HG03103 (cell line): ENCODE data around the gene OGA.

Experiments used
- ATAC-seq: cut with Tn5 transposase; IDR thresholded peaks from one replicate; pipeline ENCODE4 v1.9.1; 2021; ENCODE audit warnings: low read depth; ENCODE audit not compliant: unreplicated experiment

OGA gene

DNA sequence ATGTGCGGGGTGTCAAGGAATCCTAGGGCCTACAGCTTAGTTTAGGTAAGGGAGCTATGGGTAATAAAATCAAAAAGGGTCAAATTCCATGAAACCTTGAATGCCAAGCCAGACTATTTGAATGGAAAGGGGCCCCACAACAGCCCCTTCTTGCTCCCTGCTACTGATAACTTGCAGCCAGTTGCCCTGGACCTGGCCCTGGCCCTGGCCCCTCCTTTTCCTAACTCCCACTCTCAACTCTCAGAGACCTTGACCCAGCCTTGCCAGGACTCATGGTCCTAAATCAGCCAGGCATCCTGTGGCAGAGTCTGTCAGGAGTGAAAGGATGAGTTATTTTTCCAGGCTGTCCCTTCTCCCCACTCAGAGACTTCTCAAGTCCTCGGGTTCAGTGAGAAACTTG lies 19.5 kb upstream of the OGA start:
- ATAC-seq = no peak

DNA sequence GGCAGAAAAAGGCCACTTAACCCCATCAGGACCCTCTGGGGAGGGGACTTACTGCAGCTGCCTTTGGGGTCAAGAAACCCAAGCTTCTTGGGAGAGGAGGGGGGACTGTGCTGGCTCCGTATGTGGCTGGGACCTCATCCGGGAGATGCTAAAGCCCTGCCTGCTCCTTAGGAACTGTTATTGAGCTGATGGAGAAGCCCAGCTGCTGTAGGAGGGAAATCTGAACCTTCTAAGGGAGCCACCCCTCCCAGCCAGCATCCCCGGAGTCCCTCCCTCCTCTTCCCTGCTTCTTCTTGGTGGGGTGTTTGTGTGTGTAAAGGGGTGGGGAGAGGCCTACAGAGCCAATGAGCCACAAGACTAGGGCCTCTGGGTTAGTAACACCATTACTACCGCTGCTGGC lies 17.1 kb upstream of the OGA start:
- ATAC-seq = no peak

DNA sequence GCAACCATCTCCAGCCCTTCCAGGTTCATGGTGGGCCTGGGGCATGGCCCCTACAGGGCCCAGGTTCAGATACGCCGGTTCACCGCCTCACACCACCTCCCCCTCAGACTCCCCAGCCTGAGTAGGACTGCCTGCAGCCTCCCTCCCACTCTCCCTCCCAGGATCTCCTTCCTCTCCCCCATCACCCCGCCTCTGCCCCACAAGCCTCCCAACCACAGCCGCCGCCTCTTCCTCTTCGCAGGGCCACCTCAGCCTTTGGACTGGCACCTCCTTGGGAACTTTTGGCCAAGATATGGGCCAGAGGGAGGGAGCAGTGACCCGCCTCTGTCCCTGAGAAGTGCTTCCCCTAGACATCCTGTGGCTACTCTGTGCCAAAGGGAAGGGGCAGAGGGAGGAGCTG lies 16.1 kb upstream of the OGA start:
- no peak for ATAC-seq

DNA sequence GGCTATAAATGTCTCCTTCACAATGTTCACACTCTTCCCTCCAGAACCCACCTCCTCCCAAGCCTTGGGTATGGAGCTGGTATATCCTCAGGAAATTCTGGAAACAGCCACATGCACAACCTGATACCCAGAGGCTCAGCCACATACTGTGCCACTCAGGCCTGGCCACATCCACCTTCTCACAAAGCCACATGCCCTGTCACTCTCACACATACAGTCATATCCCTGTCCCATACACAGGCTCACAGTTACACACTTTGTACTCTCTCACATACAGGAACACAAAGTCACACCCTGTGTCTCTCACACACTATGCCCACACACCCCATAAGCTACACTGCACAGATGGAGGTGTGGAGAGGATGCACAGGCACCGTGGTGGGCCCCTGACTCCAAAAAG lies 15.2 kb upstream of the OGA start:
- no peak for ATAC-seq

DNA sequence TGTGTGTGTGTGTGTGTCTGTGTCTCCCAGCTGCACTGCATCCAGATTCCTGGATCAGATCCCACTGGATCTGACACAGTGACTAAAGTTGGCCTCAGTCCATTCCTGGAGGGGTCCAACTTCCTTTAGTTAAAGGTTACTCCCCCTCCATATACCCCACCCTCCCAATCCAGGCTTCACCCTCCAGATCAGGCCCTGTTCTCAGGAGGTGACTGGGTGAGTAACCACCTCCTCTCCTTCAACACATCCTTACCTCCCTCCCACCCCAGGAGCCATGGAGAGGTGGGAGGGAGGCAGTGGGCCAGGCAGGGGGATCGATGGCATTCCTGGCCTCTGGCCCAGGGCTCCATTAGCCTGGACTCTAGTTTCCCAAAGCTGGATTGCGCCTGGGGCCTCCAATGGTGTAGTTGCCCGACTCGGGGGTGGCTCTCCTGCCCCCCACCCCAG lies 14.1 kb upstream of the OGA start:
- ATAC-seq = no peak

DNA sequence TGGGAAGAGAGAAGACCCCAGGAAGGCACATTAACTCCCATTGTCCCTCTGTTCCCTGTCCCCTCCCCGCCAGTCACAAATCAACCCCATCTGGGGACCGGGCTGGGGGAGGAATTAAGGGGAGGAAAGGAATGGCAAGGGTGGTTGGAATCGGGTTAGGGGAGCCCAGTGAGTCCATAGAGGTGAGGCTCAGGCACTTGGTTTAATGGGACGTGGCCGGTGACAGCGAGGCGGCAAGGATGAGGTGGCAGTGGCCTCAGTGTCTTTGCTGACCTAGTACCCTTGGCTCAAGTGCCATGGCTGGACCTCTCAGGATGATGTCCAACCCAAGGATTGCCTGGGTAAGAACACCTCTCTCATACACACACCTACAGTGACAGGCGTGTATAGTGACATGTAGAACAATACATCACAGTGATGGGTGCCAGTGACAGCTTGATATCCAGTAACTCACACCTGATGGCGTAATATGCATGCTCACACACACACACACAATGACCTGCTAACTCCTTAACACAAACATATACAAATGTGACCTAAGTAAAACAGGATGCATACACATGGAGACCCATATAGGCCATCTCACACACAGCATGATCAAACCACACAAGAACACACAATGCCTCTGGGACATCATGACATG lies 13.0 kb upstream of the OGA start:
- ATAC-seq = no peak

DNA sequence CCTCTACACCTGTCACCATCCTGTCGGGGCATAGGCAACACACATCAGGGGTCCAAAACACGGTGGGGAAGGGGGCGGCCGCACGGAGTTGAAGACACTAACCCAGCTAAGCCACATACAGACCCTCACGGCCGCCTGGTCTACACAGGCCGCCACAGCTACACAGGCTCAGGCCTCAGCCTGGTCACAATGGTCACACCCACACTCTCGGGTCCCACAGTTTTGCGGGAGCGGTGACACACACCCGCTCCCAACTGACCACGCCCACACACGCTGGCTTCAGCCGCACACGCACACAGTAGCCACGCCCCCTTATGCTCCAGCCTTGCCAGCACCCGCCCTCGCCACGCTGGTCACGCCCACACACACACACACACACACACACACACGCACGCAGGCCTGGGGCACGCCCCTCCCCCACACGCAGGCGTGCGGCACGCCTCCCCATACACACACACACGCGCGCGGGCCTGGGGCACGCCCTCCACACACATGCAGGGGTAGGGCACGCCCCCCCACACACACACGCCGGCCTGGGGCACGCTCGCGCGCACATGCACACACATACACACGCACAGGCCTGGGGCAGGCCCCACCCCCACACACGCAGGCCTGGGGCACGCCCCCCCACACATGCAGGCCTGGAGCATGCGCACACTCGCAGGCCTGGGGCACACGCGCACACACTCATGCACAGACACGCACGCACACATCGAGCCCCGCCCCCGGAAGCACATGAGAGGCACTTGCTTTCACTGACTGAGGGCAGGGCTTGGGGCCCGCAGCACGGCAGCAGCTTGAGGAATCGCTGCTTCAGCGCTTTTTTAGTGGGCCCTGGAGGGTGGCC lies 12.3 kb upstream of the OGA start:
- ATAC-seq = peak; percentile 39

DNA sequence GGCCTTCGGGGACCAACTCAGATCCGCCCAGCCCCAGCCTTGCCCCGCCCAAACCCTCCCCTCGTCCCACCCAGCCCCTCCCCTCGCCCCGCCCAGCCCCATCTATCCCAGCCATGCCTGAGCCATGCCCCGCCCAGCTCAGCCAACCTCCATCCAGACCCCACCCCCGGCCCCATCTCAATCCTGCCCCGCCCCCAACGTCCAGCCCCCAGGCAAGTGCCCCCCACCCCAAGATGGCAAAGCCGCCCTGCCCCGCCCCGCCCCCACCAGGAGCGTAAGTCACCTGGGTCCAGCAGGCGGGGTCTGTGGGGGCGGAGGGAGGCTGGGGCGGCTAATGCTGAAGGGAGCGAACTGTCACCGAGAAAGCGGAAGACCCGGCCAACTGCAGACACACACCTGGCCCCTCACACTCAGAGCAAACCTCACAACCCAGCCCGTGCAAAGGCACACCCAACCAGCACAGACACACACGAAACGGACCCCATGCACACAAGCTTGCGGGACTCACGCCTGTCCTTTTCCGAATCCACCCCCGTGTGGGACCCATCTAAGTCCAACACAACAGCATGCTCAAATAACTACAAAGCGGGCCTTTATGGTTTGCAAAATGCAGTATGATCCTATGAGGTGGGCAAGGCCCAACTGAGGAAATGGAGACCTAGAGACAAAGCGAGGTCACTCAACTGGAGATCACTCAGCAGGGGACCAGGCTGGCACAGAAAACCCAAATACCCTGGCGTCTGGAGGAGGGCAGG lies 11.5 kb upstream of the OGA start:
- peak; percentile 27 for ATAC-seq

DNA sequence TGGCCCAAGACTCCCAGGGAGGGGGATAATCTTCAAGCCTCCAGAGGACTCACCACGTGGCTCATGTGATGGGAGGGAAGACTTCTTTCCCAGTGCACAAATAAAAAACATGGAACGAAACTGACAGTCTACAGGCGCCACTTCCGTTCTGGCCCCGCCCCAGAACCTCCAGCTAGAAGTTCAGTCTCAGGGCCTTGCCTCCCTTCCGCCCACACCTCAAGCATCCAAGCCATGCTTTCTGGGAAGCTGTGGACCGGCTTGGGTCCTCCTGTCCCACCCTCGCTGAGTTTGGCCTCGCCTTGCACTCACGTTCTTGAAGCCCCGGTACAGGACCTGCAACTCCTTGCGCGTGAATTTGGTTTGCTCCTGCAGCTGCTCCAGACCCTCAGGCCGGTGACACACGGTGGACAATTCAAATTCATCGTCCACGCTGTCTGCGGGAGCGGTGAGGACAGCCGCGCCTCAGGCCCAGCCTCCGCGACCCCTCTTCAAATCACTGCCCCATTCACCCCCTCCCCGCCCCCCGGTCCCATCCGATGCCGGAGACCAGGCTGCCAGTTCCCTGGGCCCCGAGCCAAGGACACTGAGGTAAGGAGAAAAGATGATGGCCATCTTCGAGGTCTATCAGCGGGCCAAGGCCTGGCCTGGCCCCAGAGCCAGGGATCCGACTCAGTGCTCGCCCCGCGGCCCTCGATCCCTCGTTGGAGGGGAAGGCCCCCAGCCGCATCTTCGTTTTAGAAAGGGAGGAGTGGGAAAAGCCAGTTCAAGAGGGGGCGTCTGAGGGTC lies 10.7 kb upstream of the OGA start:
- ATAC-seq = no peak

DNA sequence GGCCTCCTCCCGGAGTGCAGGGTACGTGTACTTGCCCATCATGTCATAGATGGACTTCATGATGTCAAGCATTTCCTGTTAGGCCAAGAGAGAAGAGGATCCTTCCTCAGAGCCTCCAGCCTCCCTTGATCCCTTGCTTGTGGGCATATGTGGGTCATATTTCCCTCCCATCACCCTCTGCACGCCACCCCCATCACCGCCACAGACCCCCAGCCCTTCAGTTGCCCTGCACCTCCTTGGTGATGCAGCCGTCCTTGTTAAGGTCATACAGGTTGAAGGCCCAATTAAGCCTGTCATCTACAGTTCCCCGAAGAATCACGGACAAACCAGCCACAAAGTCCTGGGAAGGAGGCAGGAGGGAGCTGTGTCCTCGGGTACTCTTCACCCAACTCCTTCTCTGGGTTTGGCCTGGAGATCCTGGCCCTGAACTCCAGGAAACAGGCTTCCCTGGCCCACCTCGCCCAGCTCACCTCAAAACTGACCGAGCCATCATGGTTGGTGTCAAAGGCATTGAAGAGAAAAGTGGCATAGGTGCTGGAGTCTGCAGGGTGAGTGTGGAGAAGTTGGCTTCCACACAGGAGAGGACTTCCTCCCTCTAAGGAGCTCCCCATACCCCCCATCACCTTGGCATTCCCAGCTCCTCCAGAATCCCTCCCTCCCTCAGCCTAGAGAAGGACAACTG lies 9.8 kb upstream of the OGA start:
- ATAC-seq = no peak

DNA sequence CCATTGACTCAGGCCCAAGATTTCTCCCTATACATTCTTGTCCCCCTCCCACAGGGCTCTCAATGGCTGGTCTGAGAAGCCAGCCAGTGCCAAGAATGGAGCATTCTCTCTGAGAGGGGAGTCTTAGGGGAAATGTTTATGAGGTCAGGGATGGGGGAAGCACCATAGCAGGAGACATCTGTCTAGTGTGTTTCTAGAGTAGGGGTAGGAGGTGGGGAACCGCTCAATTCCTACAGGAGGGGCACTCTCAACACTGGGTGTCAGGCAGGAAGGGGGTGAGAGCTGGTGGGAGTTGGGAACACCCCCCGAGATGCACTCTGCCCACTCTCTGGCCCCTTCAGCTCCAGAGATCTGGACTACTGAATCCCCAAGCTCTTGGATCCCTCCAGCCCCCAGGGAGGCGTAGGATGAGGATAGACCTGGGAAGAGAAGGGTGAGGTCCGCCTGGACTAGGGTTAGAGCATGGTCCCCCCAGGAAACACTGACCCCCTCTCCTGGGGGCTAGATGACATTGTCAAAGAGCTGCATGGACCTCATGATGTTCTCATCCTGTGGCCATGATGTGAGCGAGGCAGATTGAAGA lies 8.7 kb upstream of the OGA start:
- ATAC-seq = no peak

DNA sequence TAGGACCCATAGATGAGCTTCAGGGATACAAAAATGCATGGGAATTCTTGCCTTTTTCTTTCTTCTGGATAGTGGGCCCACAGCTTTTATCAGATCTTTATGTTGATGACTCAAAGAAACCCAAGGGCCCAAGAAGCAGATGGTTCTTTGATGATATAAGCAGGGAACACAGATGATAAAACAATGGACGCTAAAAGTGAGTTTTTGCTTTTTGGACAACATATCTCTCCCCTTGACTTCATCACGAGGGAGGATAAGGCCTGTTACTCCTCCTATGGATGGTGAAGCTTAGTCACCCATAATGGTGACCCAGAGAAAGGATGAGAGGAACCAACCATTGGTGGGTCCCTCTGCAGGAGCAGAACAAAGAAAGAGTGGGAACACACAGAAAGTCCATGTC lies 6.5 kb upstream of the OGA start:
- no peak for ATAC-seq

DNA sequence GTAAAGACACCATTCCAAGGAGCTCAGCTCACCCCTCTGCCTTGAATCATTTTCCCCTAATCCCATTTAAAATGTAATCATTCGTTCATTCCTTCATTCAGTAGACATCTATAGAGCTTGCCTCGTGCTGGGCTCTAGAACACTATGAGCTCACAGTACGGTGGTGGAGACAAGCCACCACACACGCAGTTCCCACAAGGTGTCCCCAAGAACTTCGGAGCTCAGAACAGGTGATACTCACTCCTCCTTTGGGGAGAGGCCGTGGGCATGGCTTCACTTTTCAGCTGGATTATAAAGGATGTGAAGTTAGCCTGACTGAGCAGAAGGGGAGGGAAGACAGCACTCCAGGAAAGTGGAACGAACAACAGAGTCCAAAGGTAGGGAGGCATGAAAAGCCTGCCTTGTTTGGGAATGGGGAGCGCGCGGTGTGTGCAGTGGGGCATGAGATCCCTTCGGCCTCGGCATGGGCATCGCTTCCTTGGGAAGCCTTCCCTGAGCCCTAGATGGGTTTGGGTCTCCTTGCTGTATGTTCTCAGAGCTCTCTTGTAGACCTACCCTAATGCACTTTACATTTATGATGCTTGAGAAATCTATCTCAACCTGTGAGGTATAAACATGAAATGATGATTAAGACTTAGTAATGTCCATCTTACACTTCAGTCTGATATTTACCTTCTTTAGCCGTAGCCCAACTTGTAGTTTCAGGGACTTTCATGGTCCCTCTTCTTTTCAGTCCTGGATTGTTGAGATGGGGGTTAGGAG lies 809 bp upstream of the OGA start:
- peak; percentile 19 for ATAC-seq

DNA sequence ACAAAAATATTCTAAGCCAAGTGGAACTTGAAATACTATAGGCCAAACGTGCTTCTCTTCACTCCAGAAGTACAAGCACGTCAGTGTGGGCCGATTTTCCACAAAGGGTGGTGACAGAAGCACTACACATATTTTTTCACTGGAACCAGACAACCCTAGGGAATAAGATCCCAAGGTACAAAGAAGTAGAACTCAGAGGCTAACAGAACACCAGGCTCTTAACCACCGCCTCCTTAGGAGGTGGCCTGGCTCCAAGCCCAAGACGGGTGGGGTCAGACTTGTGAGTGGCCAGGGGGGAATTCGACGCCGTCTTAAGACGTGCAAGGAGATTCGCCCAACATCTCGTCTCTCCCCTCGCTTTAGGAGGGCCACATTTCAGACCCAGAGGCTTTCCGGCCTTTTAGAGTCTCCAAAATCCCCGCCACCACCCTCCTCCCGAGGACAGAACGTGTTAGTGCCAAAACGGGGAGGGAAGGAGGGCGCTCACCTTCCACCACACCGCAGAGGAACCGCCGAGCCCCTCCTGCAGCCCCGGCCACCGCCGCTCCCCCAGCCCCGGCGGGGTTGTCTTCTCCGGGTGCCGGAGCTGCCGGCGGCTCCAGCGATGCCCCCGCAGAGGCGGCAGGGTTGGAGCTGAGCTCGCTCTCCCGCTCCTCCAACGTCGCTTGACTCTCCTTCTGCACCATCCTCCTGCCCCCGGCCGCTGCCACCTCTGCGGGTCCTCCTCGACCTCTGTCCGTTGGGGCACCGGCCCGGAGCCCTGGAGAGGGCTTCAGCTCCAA lies 716 bp downstream of the OGA start:
- peak; percentile 3 for ATAC-seq

DNA sequence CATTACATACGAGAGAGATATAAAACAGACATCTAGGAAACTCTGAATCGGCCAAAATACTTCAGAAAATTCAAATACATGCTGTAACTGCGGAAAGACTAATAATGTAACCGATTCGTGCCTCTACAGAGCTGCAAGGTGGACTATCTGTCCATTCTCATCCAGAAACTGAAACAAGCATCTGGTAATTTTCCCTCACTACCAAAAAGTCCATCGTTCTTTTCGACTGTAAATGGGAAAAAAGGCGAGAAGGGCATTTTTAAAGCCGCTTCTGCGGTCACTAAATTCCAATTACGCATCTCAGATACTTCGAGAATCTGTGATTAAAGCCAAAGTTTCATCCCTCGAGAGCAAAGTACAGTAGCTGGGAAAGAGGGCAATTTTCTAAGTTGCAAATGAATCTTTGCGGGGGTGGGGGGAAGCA lies 1.3 kb downstream of the OGA start:
- ATAC-seq = no peak

DNA sequence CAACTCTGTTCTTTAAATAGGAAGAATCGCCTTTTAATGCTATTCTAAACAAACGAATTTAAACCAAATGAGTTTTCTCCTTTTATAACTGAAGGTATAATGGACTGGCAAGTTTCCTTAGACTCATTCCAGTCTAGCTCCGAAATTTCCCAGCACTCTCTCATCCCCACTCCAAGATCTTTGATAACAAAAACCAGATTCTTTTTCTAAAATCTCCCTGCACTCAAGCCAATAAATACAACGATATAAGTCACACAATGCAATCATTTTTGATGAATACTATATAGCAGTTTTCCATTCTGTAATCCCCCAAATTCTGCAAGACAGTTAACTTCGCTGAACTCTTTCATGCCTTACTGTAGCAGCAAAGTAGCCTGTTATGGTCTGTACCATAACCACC lies 1.9 kb downstream of the OGA start:
- ATAC-seq = no peak

DNA sequence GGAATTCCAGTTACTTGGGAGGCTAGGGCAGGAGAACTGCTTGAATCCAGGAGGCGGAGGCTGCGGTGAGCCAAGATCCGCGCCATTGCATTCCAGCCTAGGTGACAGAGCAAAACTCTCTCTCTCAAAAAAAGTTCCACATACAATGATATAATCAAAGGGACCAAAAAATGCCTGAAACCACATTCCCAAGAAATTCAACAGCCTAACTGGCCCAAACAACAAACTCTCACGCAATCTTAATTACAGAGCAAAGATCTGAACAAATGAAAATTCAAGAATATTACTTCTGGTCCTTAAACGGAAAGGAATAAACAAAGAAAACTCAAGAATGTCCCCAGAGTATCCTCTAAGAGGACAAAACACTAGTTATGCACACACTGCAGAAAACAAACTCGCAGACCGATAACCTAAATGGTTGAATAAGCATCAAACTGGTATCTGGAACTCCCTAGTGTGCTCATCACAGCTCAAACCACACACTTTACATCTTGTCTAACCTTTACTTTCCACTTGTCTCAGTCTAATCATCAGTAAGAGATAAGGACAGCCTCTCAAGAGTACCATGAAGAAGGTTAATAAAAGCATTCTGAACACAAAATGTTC lies 3.7 kb downstream of the OGA start:
- ATAC-seq = no peak

DNA sequence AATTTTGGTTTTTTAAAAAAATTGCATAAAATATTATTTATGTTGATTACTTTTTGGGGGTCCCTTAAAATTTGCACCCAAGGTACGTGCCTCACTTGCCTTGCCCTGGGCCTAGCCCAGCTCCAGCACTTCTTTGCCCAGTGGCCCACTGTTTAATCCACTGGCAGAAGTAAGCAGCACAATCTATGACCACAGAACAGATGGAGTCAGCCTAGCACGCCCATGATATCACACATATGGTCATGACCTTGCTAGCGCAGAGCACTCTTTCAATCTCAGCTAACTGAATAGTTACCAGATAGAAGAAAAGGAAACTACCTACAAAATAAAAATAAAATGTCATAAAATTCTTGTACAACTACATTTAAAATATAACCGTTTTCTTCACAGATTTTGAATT lies 5.6 kb downstream of the OGA start:
- no peak for ATAC-seq
